Gastroesophageal sphincter (tissue), 4 donors: ENCODE measurements around the gene RAP1GAP. TPM values are rescaled to one million over a fixed set of nuclear protein-coding genes. Genes with fewer than 3 reads are reported as not detected.

Experiments
- ATAC-seq: fragments of 150-250 bp; one replicate; pipeline ENCODE4 v1.9.1; 2016; ENCODE audit warnings: mild to moderate bottlenecking, moderate library complexity
- H3K27ac ChIP-seq, 4 donors: fragments of 200-600 bp; sonication (generic) in 3 of 4; 1 replicate in 3 of 4; 2 replicates in 1 of 4; pipeline ENCODE4 v1.5.1; 2016 to 2019
- H3K27me3 ChIP-seq: fragments of 200-600 bp; sonication (generic); one replicate; pipeline ENCODE4 v1.5.1; 2019
- H3K36me3 ChIP-seq, 2 donors: fragments of 200-600 bp; sonication (generic); one replicate each; pipeline ENCODE4 v1.5.1; 2019; ENCODE audit warnings: control low read depth in 1 of 2
- H3K4me1 ChIP-seq, 3 donors: fragments of 200-600 bp; sonication (generic); 1 replicate in 2 of 3; 2 replicates in 1 of 3; pipeline ENCODE4 v1.5.1; 2016 to 2019; ENCODE audit warnings: control low read depth in 2 of 3
- H3K4me3 ChIP-seq, 2 donors: fragments of 200-600 bp; sonication (generic); one replicate each; pipeline ENCODE4 v1.5.1; 2019; ENCODE audit warnings: mild to moderate bottlenecking in 1 of 2, moderate library complexity in 1 of 2
- H3K9me3 ChIP-seq, 3 donors: fragments of 200-600 bp; sonication (generic); one replicate each; pipeline ENCODE4 v1.5.1; 2017 to 2019; ENCODE audit warnings: control low read depth in 2 of 3
- EP300 ChIP-seq: sonication (generic); formaldehyde crosslinking; IDR thresholded peaks from one replicate; pipeline ENCODE4 v1.6.1; 2017; ENCODE audit warnings: antibody characterized with exemption, mild to moderate bottlenecking
- POLR2A ChIP-seq, 2 donors: fragments of 450-650 bp; IDR thresholded peaks; one replicate each; pipeline ENCODE4 v1.6.1; 2017; ENCODE audit warnings: antibody characterized with exemption in 2 of 2, mild to moderate bottlenecking in 2 of 2, moderate library complexity in 1 of 2
- POLR2AphosphoS5 ChIP-seq: sonication (generic); formaldehyde crosslinking; IDR thresholded peaks from one replicate; pipeline ENCODE4 v1.6.1; 2017; ENCODE audit warnings: antibody characterized with exemption
- WGBS, 2 donors: methylation state at CpG; one replicate each; pipeline ENCODE4 v1.1.5; 2018; ENCODE audit warnings: low coverage in 1 of 2; 5-methylcytosine and 5-hydroxymethylcytosine counted together
- total RNA-seq, 4 donors: library from RNA; depleted of rRNA; stranded (reverse); fragments of >200 nt; gene quantifications; one replicate each; pipeline ENCODE4 v1.1.0, GENCODE V29; 2016
- TF ChIP-seq, protein P1 (sequence below), 4 experiments: fragments of 200-600 bp in 2 of 4; fragments of 450-650 bp in 2 of 4; sonication (generic) in 1 of 4; IDR thresholded peaks; one replicate each; pipeline ENCODE4 v1.5.1; 2017 to 2019; ENCODE audit warnings: antibody characterized with exemption in 4 of 4, mild to moderate bottlenecking in 2 of 4, moderate library complexity in 2 of 4

The RAP1GAP gene
- total RNA-seq, 4 donors from 2014 or later: 0.12 to 2.3 TPM; not detected in 2

DNA sequence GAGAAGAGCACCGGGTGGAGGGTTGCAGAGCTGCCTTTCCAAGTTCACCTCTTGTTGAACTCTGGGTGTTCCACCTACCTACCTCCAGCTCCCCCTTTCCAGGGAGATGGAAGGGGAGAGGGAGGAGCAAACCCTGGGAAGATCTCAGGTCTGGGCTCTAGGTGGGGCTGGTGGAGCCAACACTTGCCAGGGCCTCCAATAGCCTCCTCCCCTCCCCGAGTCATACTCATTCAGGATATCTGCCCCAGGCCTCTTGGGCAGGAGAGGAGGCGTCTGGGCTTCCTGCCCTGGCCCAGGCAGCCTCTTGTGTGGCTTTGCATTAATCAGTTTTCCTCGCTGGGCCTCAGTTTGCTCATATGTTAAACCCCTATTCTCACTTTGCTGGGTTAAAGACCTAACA is 13.4 kb downstream of the RAP1GAP start:
- no peak for ATAC-seq
- no peak for TF ChIP-seq POLR2AphosphoS5
- no peak for TF ChIP-seq EP300
- TF ChIP-seq, protein P1, sequence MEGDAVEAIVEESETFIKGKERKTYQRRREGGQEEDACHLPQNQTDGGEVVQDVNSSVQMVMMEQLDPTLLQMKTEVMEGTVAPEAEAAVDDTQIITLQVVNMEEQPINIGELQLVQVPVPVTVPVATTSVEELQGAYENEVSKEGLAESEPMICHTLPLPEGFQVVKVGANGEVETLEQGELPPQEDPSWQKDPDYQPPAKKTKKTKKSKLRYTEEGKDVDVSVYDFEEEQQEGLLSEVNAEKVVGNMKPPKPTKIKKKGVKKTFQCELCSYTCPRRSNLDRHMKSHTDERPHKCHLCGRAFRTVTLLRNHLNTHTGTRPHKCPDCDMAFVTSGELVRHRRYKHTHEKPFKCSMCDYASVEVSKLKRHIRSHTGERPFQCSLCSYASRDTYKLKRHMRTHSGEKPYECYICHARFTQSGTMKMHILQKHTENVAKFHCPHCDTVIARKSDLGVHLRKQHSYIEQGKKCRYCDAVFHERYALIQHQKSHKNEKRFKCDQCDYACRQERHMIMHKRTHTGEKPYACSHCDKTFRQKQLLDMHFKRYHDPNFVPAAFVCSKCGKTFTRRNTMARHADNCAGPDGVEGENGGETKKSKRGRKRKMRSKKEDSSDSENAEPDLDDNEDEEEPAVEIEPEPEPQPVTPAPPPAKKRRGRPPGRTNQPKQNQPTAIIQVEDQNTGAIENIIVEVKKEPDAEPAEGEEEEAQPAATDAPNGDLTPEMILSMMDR (IDR thresholded peaks at IDR 0.05): no peak
- TF ChIP-seq POLR2A (IDR thresholded peaks at IDR 0.05): no peak
- Histone ChIP-seq H3K36me3 (no peaks in the 10 kb centered on the region), H3K27me3 (peaks cover 39% of the 10 kb centered on the region), H3K4me3 (no peak overlapping the region), H3K4me1 (peaks cover 0 to 24% (median 11%) of the 10 kb centered on the region in 3 donors), H3K9me3 (no peaks in the 10 kb centered on the region), H3K27ac (no peak overlapping the region)
- WGBS, 2 donors: 0 to 57% methylated on average over 1 to 3 of the region's 4 CpGs

DNA sequence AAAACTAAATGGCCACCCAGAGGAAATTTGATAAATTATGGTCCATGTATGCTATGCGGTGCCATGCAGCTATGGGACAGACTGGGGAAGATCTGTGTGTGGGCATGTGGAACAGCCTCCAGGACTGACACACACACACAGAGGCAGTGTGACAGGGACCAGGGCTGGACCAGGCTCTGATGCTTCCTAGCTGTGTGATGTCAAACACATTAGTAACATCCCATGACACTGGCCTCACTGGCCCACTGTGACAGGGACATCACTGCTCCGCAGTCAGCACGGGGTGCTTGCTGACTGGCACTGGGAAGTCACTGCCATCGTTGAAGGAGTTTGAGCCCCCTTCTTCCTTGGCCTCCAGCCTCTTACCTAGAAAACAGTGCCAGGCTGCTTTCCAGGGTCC is 13.9 kb downstream of the RAP1GAP start:
- TF ChIP-seq EP300: no peak
- no peak for TF ChIP-seq POLR2A (IDR thresholded peaks at IDR 0.05)
- TF ChIP-seq, protein P1 (IDR thresholded peaks at IDR 0.05): no peak
- TF ChIP-seq POLR2AphosphoS5: no peak
- no peaks in the 10 kb centered on the region for H3K36me3 ChIP-seq
- peaks cover 0 to 29% (median 11%) of the 10 kb centered on the region in 3 donors for H3K4me1 ChIP-seq
- no peak overlapping the region for H3K27ac ChIP-seq
- no peak for ATAC-seq
- H3K4me3 ChIP-seq: no peak overlapping the region
- peaks cover 39% of the 10 kb centered on the region for H3K27me3 ChIP-seq
- WGBS, 2 donors: 83 to 85% methylated on average over 1 to 4 of the region's 4 CpGs
- H3K9me3 ChIP-seq: no peaks in the 10 kb centered on the region

DNA sequence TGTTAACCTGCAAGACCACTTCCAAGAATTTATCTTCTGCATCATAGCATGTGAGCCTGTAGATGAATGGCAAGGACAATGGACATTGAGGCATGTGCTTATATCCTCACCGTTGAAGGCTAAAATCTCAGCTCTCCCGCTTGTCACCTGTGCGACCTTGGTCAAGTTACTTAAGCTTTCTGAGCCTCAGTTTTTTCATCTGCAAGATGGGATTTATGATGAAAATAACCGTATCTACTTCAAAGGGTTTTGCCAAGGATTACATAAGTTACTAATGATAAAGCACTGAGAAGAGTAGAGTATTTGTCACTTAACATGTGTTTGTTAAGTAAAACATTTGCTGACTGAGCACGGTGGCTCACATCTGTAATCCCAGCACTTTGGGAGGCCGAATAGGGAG is 14.9 kb downstream of the RAP1GAP start:
- Histone ChIP-seq H3K36me3 (no peaks in the 10 kb centered on the region), H3K27ac (no peak overlapping the region), H3K4me1 (peaks cover 0 to 24% (median 8%) of the 10 kb centered on the region in 3 donors), H3K27me3 (peaks cover 39% of the 10 kb centered on the region), H3K9me3 (no peaks in the 10 kb centered on the region), H3K4me3 (no peak overlapping the region)
- no peak for ATAC-seq
- no peak for TF ChIP-seq POLR2A (IDR thresholded peaks at IDR 0.05)
- WGBS, 2 donors: 74 to 75% methylated on average over 6 of the region's 6 CpGs

DNA sequence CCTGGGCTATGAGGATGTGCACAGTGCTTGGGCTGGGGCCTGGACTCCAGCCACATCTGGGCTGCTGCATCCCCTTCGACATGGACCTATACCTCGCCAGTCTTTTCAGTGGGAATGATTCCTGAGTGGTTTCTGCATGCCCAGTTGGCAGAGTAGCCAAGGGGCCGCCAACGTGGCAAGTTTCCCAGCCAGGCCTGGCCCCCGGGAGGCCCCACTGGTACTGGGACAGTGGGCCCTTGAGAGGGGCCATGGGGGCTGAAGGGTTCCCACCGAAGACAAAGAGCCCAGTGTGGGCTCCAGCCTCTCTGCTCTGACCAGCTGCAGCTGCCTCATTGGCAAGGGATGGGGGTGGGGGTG is 15.4 kb downstream of the RAP1GAP start:
- TF ChIP-seq POLR2A (IDR thresholded peaks at IDR 0.05) (no peak), EP300 (no peak), POLR2AphosphoS5 (no peak)
- TF ChIP-seq, protein P1 (IDR thresholded peaks at IDR 0.05): no peak
- 48% methylated on average over 2 of the region's 6 CpGs; no CpG with 5 or more reads in 1 of the 2 donors for WGBS, 2 donors
- H3K36me3 ChIP-seq: no peaks in the 10 kb centered on the region
- H3K9me3 ChIP-seq: no peaks in the 10 kb centered on the region
- no peak overlapping the region for H3K4me3 ChIP-seq
- H3K4me1 ChIP-seq: peaks cover 0 to 22% (median 8%) of the 10 kb centered on the region in 3 donors
- H3K27me3 ChIP-seq: peaks cover 41% of the 10 kb centered on the region
- ATAC-seq: no peak
- no peak overlapping the region for H3K27ac ChIP-seq

DNA sequence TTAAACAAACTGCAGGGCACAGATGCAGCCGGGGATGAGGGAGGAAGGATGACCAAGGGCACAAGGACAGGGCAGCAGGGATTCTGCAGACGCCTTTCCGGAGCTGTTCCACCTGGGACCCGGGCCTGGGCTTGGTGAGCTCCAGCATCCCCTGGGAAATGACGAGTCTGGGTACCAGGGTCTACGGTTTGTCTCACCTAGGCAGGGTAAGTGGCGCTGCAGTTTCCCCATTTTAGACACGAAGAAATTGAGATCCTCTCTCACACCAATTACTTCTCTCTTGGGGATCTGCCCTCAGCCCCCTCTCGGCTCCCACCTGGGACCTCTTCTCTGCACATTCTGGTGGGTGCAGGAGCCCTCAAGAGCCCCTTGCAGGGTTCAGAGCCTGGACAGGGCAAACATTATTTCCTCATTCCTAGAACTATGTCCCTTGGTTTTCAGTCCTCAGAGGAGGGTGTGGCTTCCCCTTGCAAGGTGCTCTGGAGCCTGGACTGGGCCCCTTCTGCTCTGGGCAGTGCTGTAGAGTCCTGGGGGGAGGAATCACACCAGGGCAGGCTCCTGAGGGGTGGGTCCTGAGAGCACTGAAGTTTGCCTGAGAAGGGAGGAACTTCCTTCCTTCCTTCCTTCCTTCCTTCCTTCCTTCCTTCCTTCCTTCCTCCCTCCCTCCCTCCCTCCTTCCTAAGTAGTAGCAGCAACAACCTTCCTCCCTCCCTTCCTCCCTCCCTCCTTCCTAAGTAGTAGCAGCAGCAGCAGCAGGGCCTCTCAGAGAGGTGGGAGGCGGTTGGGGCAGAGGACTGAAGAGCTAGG is 16.0 kb downstream of the RAP1GAP start:
- no peak overlapping the region for H3K27ac ChIP-seq
- no peak for TF ChIP-seq POLR2A (IDR thresholded peaks at IDR 0.05)
- TF ChIP-seq, protein P1 (IDR thresholded peaks at IDR 0.05): no peak
- no peak for TF ChIP-seq EP300
- no peak for TF ChIP-seq POLR2AphosphoS5
- 55 to 88% methylated on average over 1 to 8 of the region's 10 CpGs for WGBS, 2 donors
- no peaks in the 10 kb centered on the region for H3K9me3 ChIP-seq
- peaks cover 0 to 22% (median 8%) of the 10 kb centered on the region in 3 donors for H3K4me1 ChIP-seq
- H3K27me3 ChIP-seq: peaks cover 41% of the 10 kb centered on the region
- no peaks in the 10 kb centered on the region for H3K36me3 ChIP-seq
- ATAC-seq: no peak
- no peak overlapping the region for H3K4me3 ChIP-seq
